WERI-Rb-1 (cell line): ENCODE results near the gene SELENON.
"Not testable (repeated sequence)": the region's sequence is repeated elsewhere in the genome, so short reads cannot be mapped to it uniquely, and the experiment has no call there.

Source experiments
- DNase-seq: peaks from one replicate; pipeline ENCODE4 v3.0.0-alpha.2; 2020
- H3K27ac ChIP-seq: fragments of 250-450 bp; sonication (Bioruptor Pico); 2 replicates; pipeline ENCODE4 v1.5.1; 2020; ENCODE audit warnings: mild to moderate bottlenecking, moderate library complexity
- H3K27me3 ChIP-seq: fragments of 250-450 bp; sonication (Bioruptor Pico); 2 replicates; pipeline ENCODE4 v1.5.1; 2021; ENCODE audit warnings: mild to moderate bottlenecking, low read depth, moderate library complexity; ENCODE audit not compliant: insufficient read depth, severe bottlenecking
- H3K36me3 ChIP-seq: fragments of 250-450 bp; sonication (Bioruptor Pico); 2 replicates; pipeline ENCODE4 v1.5.1; 2020; ENCODE audit warnings: mild to moderate bottlenecking, moderate library complexity
- H3K4me3 ChIP-seq: 2 replicates; pipeline ENCODE4 v1.5.1; 2011; ENCODE audit warnings: low read depth, mild to moderate bottlenecking, control low read depth, low read length
- H3K9me3 ChIP-seq: fragments of 250-450 bp; sonication (Bioruptor Pico); 2 replicates; pipeline ENCODE4 v1.5.1; 2021; ENCODE audit warnings: mild to moderate bottlenecking, moderate library complexity; ENCODE audit not compliant: severe bottlenecking
- TF ChIP-seq, protein P1 (sequence below): IDR thresholded peaks from 2 replicates; pipeline ENCODE4 v1.5.1; 2011; ENCODE audit warnings: low read depth, mild to moderate bottlenecking, control low read depth, inconsistent platforms, low read length

The SELENON gene

GRCh38 chr1:25837262-25837875 is 37.4 kb downstream of the SELENON start:
- no peak for DNase-seq
- no peaks in the 10 kb centered on the region for H3K27me3 ChIP-seq
- no peak overlapping the region for H3K4me3 ChIP-seq
- H3K27ac ChIP-seq, result no peak overlapping the region
- TF ChIP-seq, protein P1, sequence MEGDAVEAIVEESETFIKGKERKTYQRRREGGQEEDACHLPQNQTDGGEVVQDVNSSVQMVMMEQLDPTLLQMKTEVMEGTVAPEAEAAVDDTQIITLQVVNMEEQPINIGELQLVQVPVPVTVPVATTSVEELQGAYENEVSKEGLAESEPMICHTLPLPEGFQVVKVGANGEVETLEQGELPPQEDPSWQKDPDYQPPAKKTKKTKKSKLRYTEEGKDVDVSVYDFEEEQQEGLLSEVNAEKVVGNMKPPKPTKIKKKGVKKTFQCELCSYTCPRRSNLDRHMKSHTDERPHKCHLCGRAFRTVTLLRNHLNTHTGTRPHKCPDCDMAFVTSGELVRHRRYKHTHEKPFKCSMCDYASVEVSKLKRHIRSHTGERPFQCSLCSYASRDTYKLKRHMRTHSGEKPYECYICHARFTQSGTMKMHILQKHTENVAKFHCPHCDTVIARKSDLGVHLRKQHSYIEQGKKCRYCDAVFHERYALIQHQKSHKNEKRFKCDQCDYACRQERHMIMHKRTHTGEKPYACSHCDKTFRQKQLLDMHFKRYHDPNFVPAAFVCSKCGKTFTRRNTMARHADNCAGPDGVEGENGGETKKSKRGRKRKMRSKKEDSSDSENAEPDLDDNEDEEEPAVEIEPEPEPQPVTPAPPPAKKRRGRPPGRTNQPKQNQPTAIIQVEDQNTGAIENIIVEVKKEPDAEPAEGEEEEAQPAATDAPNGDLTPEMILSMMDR, result peak; percentile 50; the same call in 1 of the 2 replicates
- H3K9me3 ChIP-seq, result no peaks in the 10 kb centered on the region
- H3K36me3 ChIP-seq, result peaks cover 45% of the 10 kb centered on the region

DNA sequence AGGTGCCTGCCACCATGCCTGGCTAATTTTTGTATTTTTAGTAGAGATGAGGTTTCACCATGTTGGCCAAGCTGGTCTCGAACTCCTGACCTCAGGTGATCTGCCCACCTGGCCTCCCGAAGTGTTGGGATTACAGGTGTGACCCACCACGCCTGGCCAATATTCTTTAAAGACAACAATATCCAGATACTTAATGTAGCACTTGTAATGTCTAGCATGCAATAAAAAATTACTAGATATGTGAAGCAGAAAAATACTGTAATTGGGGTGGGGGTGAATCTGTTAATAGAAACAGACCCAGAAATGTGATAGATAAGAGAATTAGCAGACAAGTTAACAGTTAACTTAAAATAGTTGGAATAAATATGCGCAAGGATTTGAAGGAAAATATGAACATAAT is 39.8 kb downstream of the SELENON start:
- not testable (repeated sequence) for H3K27me3 ChIP-seq, H3K4me3 ChIP-seq, H3K9me3 ChIP-seq, DNase-seq, H3K27ac ChIP-seq
- H3K36me3 ChIP-seq, result peaks cover 20% of the 10 kb centered on the region

DNA sequence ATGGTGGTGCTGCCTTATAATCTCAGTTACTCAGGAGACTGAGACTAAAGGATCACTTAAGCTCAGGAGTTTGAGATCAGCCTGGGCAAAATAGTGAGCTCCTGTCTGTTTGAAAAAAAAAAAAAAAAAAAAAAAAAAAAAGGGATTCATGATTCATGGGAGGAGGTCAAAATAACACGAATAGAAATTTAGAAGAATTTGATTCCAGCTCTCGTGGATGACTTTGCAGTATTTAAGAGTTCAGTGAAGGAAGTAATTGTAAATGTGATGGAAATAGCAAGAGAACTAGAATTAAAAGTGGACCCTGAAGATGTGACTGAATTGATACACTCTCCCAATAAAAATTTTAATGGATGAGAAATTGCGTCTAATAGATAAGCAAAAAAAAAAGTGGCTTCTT is 43.5 kb downstream of the SELENON start:
- TF ChIP-seq, protein P1, result no peak
- Histone ChIP-seq H3K36me3 (no peaks in the 10 kb centered on the region), H3K27ac (no peak overlapping the region), H3K27me3 (no peaks in the 10 kb centered on the region), H3K9me3 (no peaks in the 10 kb centered on the region), H3K4me3 (no peak overlapping the region)
- DNase-seq, result no peak

GRCh38 chr1:25844536-25845337 is 44.7 kb downstream of the SELENON start:
- Histone ChIP-seq H3K9me3 (no peaks in the 10 kb centered on the region), H3K27me3 (no peaks in the 10 kb centered on the region), H3K27ac (no peak overlapping the region), H3K36me3 (no peaks in the 10 kb centered on the region), H3K4me3 (no peak overlapping the region)
- TF ChIP-seq, protein P1, result no peak
- DNase-seq, result no peak

GRCh38 chr1:25845664-25846063 is 45.7 kb downstream of the SELENON start:
- H3K27ac ChIP-seq, result no peak overlapping the region
- H3K9me3 ChIP-seq, result no peaks in the 10 kb centered on the region
- no peak overlapping the region for H3K4me3 ChIP-seq
- DNase-seq, result no peak
- H3K36me3 ChIP-seq, result no peaks in the 10 kb centered on the region
- no peaks in the 10 kb centered on the region for H3K27me3 ChIP-seq
- TF ChIP-seq, protein P1, result no peak

GRCh38 chr1:25847929-25848328 is 47.9 kb downstream of the SELENON start:
- H3K27me3 ChIP-seq, result no peaks in the 10 kb centered on the region

More at GRCh38 chr1:25847929-25848328, 47.9 kb downstream of the SELENON start:
- no peaks in the 10 kb centered on the region for H3K9me3 ChIP-seq
- no peak for DNase-seq
- H3K4me3 ChIP-seq, result no peak overlapping the region
- no peaks in the 10 kb centered on the region for H3K36me3 ChIP-seq
- TF ChIP-seq, protein P1, result no peak
- H3K27ac ChIP-seq, result no peak overlapping the region
